ENCODE data around the gene NR4A3. TPM values are rescaled to one million over a fixed set of nuclear protein-coding genes. Genes with fewer than 3 reads are reported as not detected.

The NR4A3 gene
- total and polyA plus RNA-seq, 9 of the 15 experiments (the other 6 are each of a cell fraction or from before 2014, with no cell fraction given) = 0.04 to 0.07 TPM; not detected in 7

DNA sequence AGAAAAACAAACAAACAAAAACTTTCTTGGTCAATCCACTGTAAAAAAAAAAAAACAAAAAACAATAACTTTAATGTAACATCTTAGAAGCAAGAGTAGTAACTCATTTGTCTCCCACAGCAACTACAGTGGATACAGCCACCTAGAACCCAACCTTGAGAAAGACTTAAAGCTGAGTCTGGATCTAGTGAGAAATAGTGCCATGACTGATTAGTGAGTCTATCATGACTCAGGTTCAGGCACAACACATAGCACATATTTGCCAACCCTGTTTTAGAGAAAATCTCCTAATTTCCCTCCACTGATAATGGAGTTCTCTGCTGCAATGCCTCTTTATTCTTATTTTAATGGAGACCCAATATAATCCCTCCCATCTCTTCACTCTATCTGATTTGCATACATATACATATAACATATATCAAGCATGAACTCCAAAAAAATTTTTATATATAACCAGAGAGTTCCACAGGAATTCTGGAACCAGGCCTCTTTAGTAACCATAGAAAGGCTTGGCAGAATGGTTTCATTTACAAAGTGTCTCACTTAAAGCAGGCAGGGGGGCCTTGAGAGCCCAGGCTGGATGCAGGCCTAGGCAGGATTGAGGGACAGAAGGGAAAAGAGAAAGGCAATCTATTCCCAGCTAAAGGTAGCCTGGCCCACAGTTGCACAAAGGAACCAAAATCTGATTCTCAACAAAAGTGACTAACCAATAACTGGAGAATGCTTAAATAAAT is 11.9 kb upstream of the NR4A3 start:
- FAIRE-seq (no peak), ATAC-seq (no peak), DNase-seq (ENCODE audit: extremely low read depth in 1 of 4, low spot score in 3 of 4) (no peak)
- Histone ChIP-seq H3K27me3 (ENCODE audit: control insufficient read depth in 2 of 2, insufficient read depth in 2 of 2, low read length in 2 of 2) (no peaks in the 10 kb centered on the region), H3K36me3 (ENCODE audit: control insufficient read depth, insufficient read depth, low read length) (no peaks in the 10 kb centered on the region), H3K27ac (ENCODE audit: extremely low read depth, low read depth, low read length) (no peak overlapping the region), H3K4me3 (no peak overlapping the region), H2AFZ (ENCODE audit: low read depth, low read length) (no peak overlapping the region), H3K9me3 (replicated peaks; ENCODE audit: control insufficient read depth, insufficient read depth, low read depth, low read length) (no peaks in the 10 kb centered on the region), H3K4me1 (replicated peaks in 1 of 2; ENCODE audit: control insufficient read depth in 2 of 2, insufficient read depth in 2 of 2, low read length in 2 of 2) (peaks cover 0 to 9% of the 10 kb centered on the region in 2 experiments; a peak in 2 of 5 replicates), H3K9me1 (ENCODE audit: control insufficient read depth, insufficient read depth, low read length) (no peaks in the 10 kb centered on the region), H3K79me2 (ENCODE audit: control insufficient read depth, insufficient read depth, low read length) (no peaks in the 10 kb centered on the region), H3K9ac (ENCODE audit: insufficient read depth in 1 of 2, low read depth in 2 of 2, low read length in 2 of 2) (no peak overlapping the region), H4K20me1 (replicated peaks; ENCODE audit: control insufficient read depth, insufficient read depth, low read length) (no peaks in the 10 kb centered on the region), H3K4me2 (ENCODE audit: insufficient read depth, low read length) (no peak overlapping the region)
- in situ Hi-C loops (cut with MboI) (loop anchor here (5.0 to 10.0 kb wide), 2 partner anchors 195 to 413 kb away; no protein-coding TSS in a partner anchor), intact Hi-C loops (cut with micrococcal nuclease) (loop anchor here (10.0 kb wide), 2 partner anchors 515 to 645 kb away; no protein-coding TSS in a partner anchor)
- POLR2A ChIA-PET = interaction anchor here (1.1 kb wide), 1 partner anchor 599 kb away, joined by 4 read pairs; no protein-coding TSS in a partner anchor
- no TSS peak for BruUV-seq (replicated peaks)
- no peak for TF ChIP-seq HOXB6 (CRISPR knock-in tag; IDR thresholded peaks at IDR 0.05; ENCODE audit: borderline replicate concordance)
- TF ChIP-seq, protein P1, sequence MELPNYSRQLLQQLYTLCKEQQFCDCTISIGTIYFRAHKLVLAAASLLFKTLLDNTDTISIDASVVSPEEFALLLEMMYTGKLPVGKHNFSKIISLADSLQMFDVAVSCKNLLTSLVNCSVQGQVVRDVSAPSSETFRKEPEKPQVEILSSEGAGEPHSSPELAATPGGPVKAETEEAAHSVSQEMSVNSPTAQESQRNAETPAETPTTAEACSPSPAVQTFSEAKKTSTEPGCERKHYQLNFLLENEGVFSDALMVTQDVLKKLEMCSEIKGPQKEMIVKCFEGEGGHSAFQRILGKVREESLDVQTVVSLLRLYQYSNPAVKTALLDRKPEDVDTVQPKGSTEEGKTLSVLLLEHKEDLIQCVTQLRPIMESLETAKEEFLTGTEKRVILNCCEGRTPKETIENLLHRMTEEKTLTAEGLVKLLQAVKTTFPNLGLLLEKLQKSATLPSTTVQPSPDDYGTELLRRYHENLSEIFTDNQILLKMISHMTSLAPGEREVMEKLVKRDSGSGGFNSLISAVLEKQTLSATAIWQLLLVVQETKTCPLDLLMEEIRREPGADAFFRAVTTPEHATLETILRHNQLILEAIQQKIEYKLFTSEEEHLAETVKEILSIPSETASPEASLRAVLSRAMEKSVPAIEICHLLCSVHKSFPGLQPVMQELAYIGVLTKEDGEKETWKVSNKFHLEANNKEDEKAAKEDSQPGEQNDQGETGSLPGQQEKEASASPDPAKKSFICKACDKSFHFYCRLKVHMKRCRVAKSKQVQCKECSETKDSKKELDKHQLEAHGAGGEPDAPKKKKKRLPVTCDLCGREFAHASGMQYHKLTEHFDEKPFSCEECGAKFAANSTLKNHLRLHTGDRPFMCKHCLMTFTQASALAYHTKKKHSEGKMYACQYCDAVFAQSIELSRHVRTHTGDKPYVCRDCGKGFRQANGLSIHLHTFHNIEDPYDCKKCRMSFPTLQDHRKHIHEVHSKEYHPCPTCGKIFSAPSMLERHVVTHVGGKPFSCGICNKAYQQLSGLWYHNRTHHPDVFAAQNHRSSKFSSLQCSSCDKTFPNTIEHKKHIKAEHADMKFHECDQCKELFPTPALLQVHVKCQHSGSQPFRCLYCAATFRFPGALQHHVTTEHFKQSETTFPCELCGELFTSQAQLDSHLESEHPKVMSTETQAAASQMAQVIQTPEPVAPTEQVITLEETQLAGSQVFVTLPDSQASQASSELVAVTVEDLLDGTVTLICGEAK (IDR thresholded peaks at IDR 0.05) = 0 out of 2 replicates have a peak, but pooled peaks have one; percentile 29
- TF ChIP-seq, protein P1 (CRISPR knock-in tag; IDR thresholded peaks at IDR 0.05) = no peak
- CTCF ChIA-PET (ENCODE audit: low intra/inter-chr PET ratio) = no interaction called here
